Measurements from ENCODE around the gene TLK1. TPM values are rescaled to one million over a fixed set of nuclear protein-coding genes. Genes with fewer than 3 reads are reported as not detected.

The TLK1 gene
- total RNA-seq, 4 donors from 2014 or later, result 24.9 to 60.4 (median 38.3) TPM

DNA sequence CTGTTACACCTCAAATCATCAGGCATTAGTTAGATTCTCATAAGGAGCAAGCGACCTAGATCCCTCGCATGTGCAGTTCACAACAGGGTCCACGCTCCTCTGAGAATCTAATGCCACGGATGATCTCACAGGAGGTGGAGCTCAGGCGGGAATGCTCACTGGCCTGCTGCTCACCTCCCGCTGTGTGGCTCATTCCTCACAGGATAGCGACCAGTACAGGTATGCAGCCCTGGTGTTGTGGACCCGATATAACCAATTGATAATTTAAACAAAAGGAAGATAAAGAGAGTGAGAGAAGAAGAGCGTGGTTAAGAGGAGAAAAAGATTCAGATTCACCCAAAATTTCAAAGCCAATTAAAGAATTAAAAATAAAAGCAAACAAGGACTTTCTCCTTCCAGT lies 20.8 kb downstream of the TLK1 start:
- Histone ChIP-seq H3K36me3 (no peaks in the 10 kb centered on the region), H3K27ac (no peak overlapping the region), H3K4me3 (no peak overlapping the region), H3K9me3 (no peaks in the 10 kb centered on the region), H3K27me3 (no peaks in the 10 kb centered on the region), H3K4me1 (peaks cover 15% of the 10 kb centered on the region)
- TF ChIP-seq POLR2A (IDR thresholded peaks at IDR 0.05) (no peak), POLR2AphosphoS5 (IDR thresholded peaks at IDR 0.05) (no peak), EP300 (IDR thresholded peaks at IDR 0.05) (no peak)
- TF ChIP-seq, protein P1, sequence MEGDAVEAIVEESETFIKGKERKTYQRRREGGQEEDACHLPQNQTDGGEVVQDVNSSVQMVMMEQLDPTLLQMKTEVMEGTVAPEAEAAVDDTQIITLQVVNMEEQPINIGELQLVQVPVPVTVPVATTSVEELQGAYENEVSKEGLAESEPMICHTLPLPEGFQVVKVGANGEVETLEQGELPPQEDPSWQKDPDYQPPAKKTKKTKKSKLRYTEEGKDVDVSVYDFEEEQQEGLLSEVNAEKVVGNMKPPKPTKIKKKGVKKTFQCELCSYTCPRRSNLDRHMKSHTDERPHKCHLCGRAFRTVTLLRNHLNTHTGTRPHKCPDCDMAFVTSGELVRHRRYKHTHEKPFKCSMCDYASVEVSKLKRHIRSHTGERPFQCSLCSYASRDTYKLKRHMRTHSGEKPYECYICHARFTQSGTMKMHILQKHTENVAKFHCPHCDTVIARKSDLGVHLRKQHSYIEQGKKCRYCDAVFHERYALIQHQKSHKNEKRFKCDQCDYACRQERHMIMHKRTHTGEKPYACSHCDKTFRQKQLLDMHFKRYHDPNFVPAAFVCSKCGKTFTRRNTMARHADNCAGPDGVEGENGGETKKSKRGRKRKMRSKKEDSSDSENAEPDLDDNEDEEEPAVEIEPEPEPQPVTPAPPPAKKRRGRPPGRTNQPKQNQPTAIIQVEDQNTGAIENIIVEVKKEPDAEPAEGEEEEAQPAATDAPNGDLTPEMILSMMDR (IDR thresholded peaks at IDR 0.05), result no peak
- no peak for DNase-seq (ENCODE audit: low spot score in 2 of 2)
- 93% methylated on average over 9 of the region's 9 CpGs for WGBS

DNA sequence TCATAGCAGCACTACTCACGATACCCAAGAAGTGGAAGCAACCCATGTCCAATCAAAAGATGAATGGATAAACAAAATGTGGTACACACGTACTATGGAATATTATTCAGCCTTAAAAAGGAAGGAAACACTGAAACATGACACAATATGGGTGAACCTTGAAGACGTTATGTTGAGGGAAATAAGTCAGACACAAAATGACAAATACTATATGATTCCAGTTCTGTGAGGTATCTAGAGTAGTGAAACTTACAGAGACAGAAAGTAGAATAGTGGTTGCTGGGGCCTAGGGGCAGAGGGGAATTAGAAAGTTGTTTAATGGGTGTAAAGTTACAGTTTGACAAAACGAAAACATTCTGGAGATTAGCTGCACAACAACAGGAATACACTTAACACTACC lies 24.7 kb downstream of the TLK1 start:
- no peaks in the 10 kb centered on the region for H3K27me3 ChIP-seq
- no peak for DNase-seq (ENCODE audit: low spot score in 2 of 2)
- H3K4me3 ChIP-seq, result no peak overlapping the region
- H3K4me1 ChIP-seq, result no peaks in the 10 kb centered on the region
- TF ChIP-seq POLR2A (IDR thresholded peaks at IDR 0.05), result no peak
- TF ChIP-seq, protein P1 (IDR thresholded peaks at IDR 0.05), result no peak
- TF ChIP-seq EP300 (IDR thresholded peaks at IDR 0.05), result no peak
- no peak for TF ChIP-seq POLR2AphosphoS5 (IDR thresholded peaks at IDR 0.05)
- 96% methylated on average over 4 of the region's 4 CpGs for WGBS
- no peaks in the 10 kb centered on the region for H3K36me3 ChIP-seq
- no peak overlapping the region for H3K27ac ChIP-seq
- H3K9me3 ChIP-seq, result no peaks in the 10 kb centered on the region

DNA sequence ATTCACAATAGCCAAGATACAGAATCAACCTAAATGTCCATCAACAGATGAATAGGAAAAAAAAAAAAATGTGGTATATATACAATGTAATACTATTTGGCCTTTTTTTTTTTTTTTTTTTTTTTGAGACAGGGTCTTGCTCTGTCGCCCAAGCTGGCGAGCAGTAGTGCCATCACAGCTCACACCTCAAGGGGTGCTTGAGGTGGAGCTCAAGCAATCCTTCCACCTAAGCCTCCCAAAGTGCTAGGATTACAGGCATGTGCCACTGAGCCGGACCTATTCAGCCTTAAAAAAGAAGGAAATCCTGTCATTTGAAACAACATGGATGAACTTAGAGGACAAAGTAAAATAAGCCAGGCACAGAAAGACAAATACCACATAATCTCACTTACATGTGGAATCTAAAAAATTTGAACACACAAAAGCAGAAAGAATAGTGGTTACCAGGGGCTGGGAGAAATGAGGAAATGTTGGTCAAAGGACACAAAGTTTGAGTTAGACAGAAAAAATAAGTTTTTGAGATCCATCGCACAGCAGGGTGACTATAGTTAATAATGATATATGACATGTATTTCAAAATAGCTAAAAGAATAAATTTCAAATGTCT lies 26.0 kb downstream of the TLK1 start:
- no peak for DNase-seq (ENCODE audit: low spot score in 2 of 2)
- H3K4me1 ChIP-seq, result no peaks in the 10 kb centered on the region
- 92% methylated on average over 4 of the region's 4 CpGs for WGBS
- H3K9me3 ChIP-seq, result no peaks in the 10 kb centered on the region
- H3K4me3 ChIP-seq, result no peak overlapping the region
- no peak overlapping the region for H3K27ac ChIP-seq
- no peaks in the 10 kb centered on the region for H3K36me3 ChIP-seq
- TF ChIP-seq POLR2A (IDR thresholded peaks at IDR 0.05), result no peak
- TF ChIP-seq, protein P1 (IDR thresholded peaks at IDR 0.05), result no peak
- no peaks in the 10 kb centered on the region for H3K27me3 ChIP-seq

DNA sequence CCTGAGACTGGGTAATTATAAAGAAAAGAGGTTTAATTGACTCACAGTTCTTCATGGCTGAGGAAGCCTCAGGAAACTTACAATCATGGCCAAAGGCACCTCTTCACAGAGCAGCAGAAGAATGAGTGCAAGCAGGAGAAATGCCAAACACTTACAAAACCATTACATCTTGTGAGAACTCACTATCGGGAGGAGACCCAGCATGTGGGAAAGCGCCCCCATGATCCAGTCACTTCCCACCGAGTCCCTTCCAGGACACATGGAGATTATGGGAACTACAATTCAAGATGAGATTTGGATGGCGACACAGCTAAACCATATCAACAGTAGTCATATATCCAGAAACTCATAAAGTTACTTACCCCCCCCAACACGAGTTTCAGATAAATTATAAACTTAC lies 28.6 kb downstream of the TLK1 start:
- 96% methylated on average over 5 of the region's 5 CpGs for WGBS
- H3K27ac ChIP-seq, result no peak overlapping the region
- no peaks in the 10 kb centered on the region for H3K4me1 ChIP-seq
- H3K9me3 ChIP-seq, result no peaks in the 10 kb centered on the region
- no peak for DNase-seq (ENCODE audit: low spot score in 2 of 2)
- H3K4me3 ChIP-seq, result no peak overlapping the region
- H3K36me3 ChIP-seq, result no peaks in the 10 kb centered on the region
- TF ChIP-seq EP300 (IDR thresholded peaks at IDR 0.05) (no peak), POLR2A (IDR thresholded peaks at IDR 0.05) (no peak), POLR2AphosphoS5 (IDR thresholded peaks at IDR 0.05) (no peak)
- TF ChIP-seq, protein P1 (IDR thresholded peaks at IDR 0.05), result no peak
- H3K27me3 ChIP-seq, result no peaks in the 10 kb centered on the region

DNA sequence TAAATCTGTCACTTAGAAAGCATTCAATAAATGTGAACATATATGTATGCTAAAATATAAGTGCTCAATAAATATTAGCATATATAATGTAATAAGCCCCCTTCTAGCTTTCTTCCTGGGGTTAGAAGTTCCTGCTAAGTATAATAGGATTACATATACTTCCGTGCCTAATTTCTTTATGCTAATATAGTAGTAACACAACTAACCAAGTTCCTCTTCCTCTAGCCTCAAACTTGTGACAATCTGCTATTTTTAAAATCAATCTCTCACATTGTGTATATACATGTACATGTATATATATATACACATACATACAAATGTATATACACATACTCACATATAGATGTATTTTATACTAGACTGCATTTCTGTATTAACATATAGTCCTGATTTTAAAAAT lies 32.2 kb downstream of the TLK1 start:
- WGBS, result 75% methylated on average over 1 of the region's 1 CpG
- TF ChIP-seq, protein P1 (IDR thresholded peaks at IDR 0.05), result no peak
- no peak for TF ChIP-seq POLR2AphosphoS5 (IDR thresholded peaks at IDR 0.05)
- no peak for TF ChIP-seq EP300 (IDR thresholded peaks at IDR 0.05)
- H3K36me3 ChIP-seq, result no peaks in the 10 kb centered on the region
- DNase-seq (ENCODE audit: low spot score in 2 of 2), result no peak
- no peak overlapping the region for H3K27ac ChIP-seq
- peaks cover 2% of the 10 kb centered on the region for H3K4me1 ChIP-seq
- no peaks in the 10 kb centered on the region for H3K27me3 ChIP-seq
- H3K9me3 ChIP-seq, result no peaks in the 10 kb centered on the region
- H3K4me3 ChIP-seq, result no peak overlapping the region
